GM23248 (cell line): ENCODE data around the gene TMEM63C. TPM values are rescaled to one million over a fixed set of nuclear protein-coding genes. Genes with fewer than 3 reads are reported as not detected.
A peak's percentile ranks its signal among the peaks of the same experiment; 100 is the strongest.

Source experiments
- DNase-seq: peaks from one replicate; pipeline ENCODE4 v3.0.0-alpha.2; 2015
- H2AFZ ChIP-seq: fragments of 200-600 bp; sonication (generic); 2 replicates; pipeline ENCODE4 v1.6.1; 2016; ENCODE audit warnings: antibody characterized with exemption
- H3F3A ChIP-seq: fragments of 200-600 bp; sonication (generic); 2 replicates; pipeline ENCODE4 v1.6.1; 2016; ENCODE audit warnings: mild to moderate bottlenecking, antibody characterized with exemption, mixed run types; ENCODE audit not compliant: insufficient read depth
- H3K27ac ChIP-seq: fragments of 200-600 bp; sonication (generic); 2 replicates; pipeline ENCODE4 v1.5.1; 2016; ENCODE audit warnings: mild to moderate bottlenecking
- H3K27me3 ChIP-seq: fragments of 200-600 bp; sonication (generic); replicated peaks from 2 replicates; pipeline ENCODE4 v1.6.1; 2016; ENCODE audit warnings: mild to moderate bottlenecking; ENCODE audit not compliant: insufficient read depth
- H3K36me3 ChIP-seq: fragments of 200-600 bp; sonication (generic); 2 replicates; pipeline ENCODE4 v1.6.1; 2016; ENCODE audit warnings: low read depth, mild to moderate bottlenecking
- H3K4me1 ChIP-seq: fragments of 200-600 bp; sonication (generic); 2 replicates; pipeline ENCODE4 v1.6.1; 2016; ENCODE audit warnings: mild to moderate bottlenecking; ENCODE audit not compliant: insufficient read depth
- H3K4me2 ChIP-seq: fragments of 200-600 bp; sonication (generic); one replicate; pipeline ENCODE4 v1.6.1; 2016; ENCODE audit warnings: mild to moderate bottlenecking; ENCODE audit not compliant: unreplicated experiment
- H3K4me3 ChIP-seq: fragments of 200-600 bp; sonication (generic); 2 replicates; pipeline ENCODE4 v1.5.1; 2016; ENCODE audit warnings: mild to moderate bottlenecking
- H3K79me2 ChIP-seq: fragments of 200-600 bp; sonication (generic); 2 replicates; pipeline ENCODE4 v1.6.1; 2016; ENCODE audit warnings: mild to moderate bottlenecking; ENCODE audit not compliant: insufficient read depth
- H3K9ac ChIP-seq: fragments of 200-600 bp; sonication (generic); 2 replicates; pipeline ENCODE4 v1.6.1; 2016; ENCODE audit warnings: mild to moderate bottlenecking
- H3K9me2 ChIP-seq: fragments of 200-600 bp; sonication (generic); 2 replicates; pipeline ENCODE4 v1.6.1; 2016; ENCODE audit warnings: mixed run types, mild to moderate bottlenecking, moderate library complexity; ENCODE audit not compliant: insufficient read depth
- H3K9me3 ChIP-seq: fragments of 200-600 bp; sonication (generic); one replicate; pipeline ENCODE4 v1.6.1; 2017; ENCODE audit warnings: low read depth
- H4K20me1 ChIP-seq: fragments of 200-600 bp; sonication (generic); 2 replicates; pipeline ENCODE4 v1.6.0; 2016; ENCODE audit not compliant: insufficient read depth
- EZH2 ChIP-seq: fragments of 200-600 bp; sonication (generic); IDR thresholded peaks from 2 replicates; pipeline ENCODE4 v1.6.1; 2018; ENCODE audit warnings: antibody characterized with exemption, mild to moderate bottlenecking; ENCODE audit not compliant: insufficient read depth, poor library complexity, severe bottlenecking
- EZH2phosphoT487 ChIP-seq: fragments of 200-600 bp; sonication (generic); IDR thresholded peaks from 2 replicates; pipeline ENCODE4 v1.6.1; 2018; ENCODE audit warnings: antibody characterized with exemption, moderate library complexity, mild to moderate bottlenecking, low read depth; ENCODE audit not compliant: insufficient read depth
- WGBS, 2 experiments: methylation state at CpG; one replicate each; pipeline ENCODE4 v1.1.6; 2015 to 2017; ENCODE audit warnings: low lambda C conversion rate in 2 of 2, low coverage in 1 of 2; ENCODE audit errors: missing lambda C conversion rate in 2 of 2; 5-methylcytosine and 5-hydroxymethylcytosine counted together
- in situ Hi-C: fragments of 300-500 bp; cut with MboI; formaldehyde crosslinking; loops from 2 replicates; pipeline ENCODE4 v1.15.0; 2020
- polyA plus RNA-seq: library from polyadenylated mRNA; unstranded; fragments of >200 nt; fragmentation: Nextera tagmentation; extraction: Ambion mirVana; gene quantifications from 2 replicates; pipeline ENCODE4 v1.2.1, GENCODE V29; 2016
- total RNA-seq: library from RNA; depleted of rRNA; stranded (reverse); fragments of >200 nt; shearing (Covaris generic); gene quantifications from 2 replicates; pipeline ENCODE4 v1.2.3, GENCODE V29; 2014

Gene TMEM63C
- total and polyA plus RNA-seq, 2 experiments from 2014 or later: not detected

- Histone ChIP-seq H3K27ac (no peak overlapping the region), H4K20me1 (no peaks in the 10 kb centered on the region), H3K9ac (no peak overlapping the region), H3K36me3 (no peaks in the 10 kb centered on the region), H3F3A (no peaks in the 10 kb centered on the region), H3K4me3 (no peak overlapping the region), H3K27me3 (peaks cover 38% of the 10 kb centered on the region), H3K9me3 (no peaks in the 10 kb centered on the region), H3K79me2 (no peaks in the 10 kb centered on the region), H3K9me2 (no peaks in the 10 kb centered on the region), H3K4me1 (no peaks in the 10 kb centered on the region), H3K4me2 (no peak overlapping the region), H2AFZ (no peak overlapping the region)
- 41 to 46% methylated on average over 8 of the region's 8 CpGs for WGBS, 2 experiments
- DNase-seq: no peak
- in situ Hi-C loops: no loop called here
- no peak for TF ChIP-seq EZH2phosphoT487
- TF ChIP-seq EZH2: no peak
Observed at GRCh38 chr14:77266336-77266735, 84.7 kb downstream of the TMEM63C start.

- Histone ChIP-seq H3K27ac (no peak overlapping the region), H3K27me3 (peaks cover 39% of the 10 kb centered on the region), H3K9me2 (no peaks in the 10 kb centered on the region), H3K36me3 (no peaks in the 10 kb centered on the region), H2AFZ (no peak overlapping the region), H4K20me1 (no peaks in the 10 kb centered on the region), H3K4me1 (no peaks in the 10 kb centered on the region), H3K4me2 (no peak overlapping the region), H3F3A (no peaks in the 10 kb centered on the region), H3K4me3 (no peak overlapping the region), H3K79me2 (no peaks in the 10 kb centered on the region), H3K9ac (no peak overlapping the region), H3K9me3 (no peaks in the 10 kb centered on the region)
- DNase-seq: no peak
- no peak for TF ChIP-seq EZH2
- no peak for TF ChIP-seq EZH2phosphoT487
- in situ Hi-C loops: no loop called here
- WGBS, 2 experiments: 69 to 70% methylated on average over 5 of the region's 5 CpGs
Observed at GRCh38 chr14:77267937-77268699, 86.5 kb downstream of the TMEM63C start.

- H3K79me2 ChIP-seq: no peaks in the 10 kb centered on the region
- no peaks in the 10 kb centered on the region for H3K9me3 ChIP-seq
- H3F3A ChIP-seq: no peaks in the 10 kb centered on the region
- 28 to 33% methylated on average over 8 of the region's 8 CpGs for WGBS, 2 experiments
- no peak overlapping the region for H3K4me3 ChIP-seq
- in situ Hi-C loops: no loop called here
- H4K20me1 ChIP-seq: no peaks in the 10 kb centered on the region
- no peaks in the 10 kb centered on the region for H3K4me1 ChIP-seq
- no peak for TF ChIP-seq EZH2phosphoT487
- no peak for TF ChIP-seq EZH2
- no peak for DNase-seq
- no peaks in the 10 kb centered on the region for H3K36me3 ChIP-seq
- no peak overlapping the region for H2AFZ ChIP-seq
- H3K9me2 ChIP-seq: no peaks in the 10 kb centered on the region
- H3K27ac ChIP-seq: no peak overlapping the region
- peaks cover 33% of the 10 kb centered on the region for H3K27me3 ChIP-seq
- no peak overlapping the region for H3K9ac ChIP-seq
- no peak overlapping the region for H3K4me2 ChIP-seq
Observed at GRCh38 chr14:77268989-77269600, 87.5 kb downstream of the TMEM63C start.

GRCh38 chr14:77270361-77271112, 88.9 kb downstream of the TMEM63C start:
- Histone ChIP-seq H3K27me3 (peaks cover 33% of the 10 kb centered on the region), H3K4me3 (no peak overlapping the region), H3K9ac (no peak overlapping the region), H3K79me2 (no peaks in the 10 kb centered on the region), H3K27ac (no peak overlapping the region), H3K36me3 (no peaks in the 10 kb centered on the region), H4K20me1 (no peaks in the 10 kb centered on the region), H3K4me2 (no peak overlapping the region), H3K9me2 (no peaks in the 10 kb centered on the region), H3K9me3 (no peaks in the 10 kb centered on the region), H3K4me1 (no peaks in the 10 kb centered on the region), H2AFZ (no peak overlapping the region), H3F3A (no peaks in the 10 kb centered on the region)
- in situ Hi-C loops: no loop called here
- TF ChIP-seq EZH2: no peak
- no peak for TF ChIP-seq EZH2phosphoT487
- peak; percentile 6 for DNase-seq
- WGBS, 2 experiments: 5 to 13% methylated on average over 24 to 46 of the region's 84 CpGs
